NCI-H82 treated with DMSO at 0.1 percent for 48 hours (cell line): Measurements from ENCODE around the gene GPC3.
A peak's percentile ranks its signal among the peaks of the same experiment; 100 is the strongest.

ENCODE experiments used
- DNase-seq: peaks from one replicate; lab custom pipeline; 2025; ENCODE audit not compliant: unreplicated experiment; lab: John Stamatoyannopoulos, UW

The GPC3 gene

GRCh38 chrX:133970076-133970475 lies 15.3 kb downstream of the GPC3 start:
- no peak for DNase-seq

- no peak for DNase-seq
These were observed 16.2 kb downstream of the GPC3 start for GRCh38 chrX:133969191-133969590.

- DNase-seq: no peak
These were observed 17.3 kb downstream of the GPC3 start for GRCh38 chrX:133968109-133968508.

- DNase-seq: no peak
These were observed 19.2 kb downstream of the GPC3 start for GRCh38 chrX:133966199-133966598.

GRCh38 chrX:133965321-133965720 lies 20.1 kb downstream of the GPC3 start:
- DNase-seq: no peak

- DNase-seq: no peak
These were observed 24.3 kb downstream of the GPC3 start for GRCh38 chrX:133961046-133961445.

- no peak for DNase-seq
These were observed 25.4 kb downstream of the GPC3 start for GRCh38 chrX:133959972-133960371.

GRCh38 chrX:133958997-133959688 lies 26.3 kb downstream of the GPC3 start:
- DNase-seq: no peak

GRCh38 chrX:133956570-133957340 lies 28.6 kb downstream of the GPC3 start:
- DNase-seq: no peak

- no peak for DNase-seq
These were observed 31.5 kb downstream of the GPC3 start for GRCh38 chrX:133953785-133954355.

GRCh38 chrX:133953078-133953477 lies 32.3 kb downstream of the GPC3 start:
- no peak for DNase-seq

GRCh38 chrX:133951098-133951497 lies 34.3 kb downstream of the GPC3 start:
- no peak for DNase-seq

- no peak for DNase-seq
These were observed 35.2 kb downstream of the GPC3 start for GRCh38 chrX:133950214-133950613.

- DNase-seq: no peak
These were observed 36.5 kb downstream of the GPC3 start for GRCh38 chrX:133948895-133949294.

- DNase-seq: no peak
These were observed 37.4 kb downstream of the GPC3 start for GRCh38 chrX:133947996-133948395.

- no peak for DNase-seq
These were observed 38.4 kb downstream of the GPC3 start for GRCh38 chrX:133947022-133947421.

GRCh38 chrX:133943507-133943906 lies 41.9 kb downstream of the GPC3 start:
- peak; percentile 48 for DNase-seq

GRCh38 chrX:133939655-133940302 lies 45.6 kb downstream of the GPC3 start:
- no peak for DNase-seq

- no peak for DNase-seq
These were observed 46.9 kb downstream of the GPC3 start for GRCh38 chrX:133938530-133938929.

- DNase-seq: no peak
These were observed 48.4 kb downstream of the GPC3 start for GRCh38 chrX:133937022-133937421.

GRCh38 chrX:133935076-133935475 lies 50.3 kb downstream of the GPC3 start:
- no peak for DNase-seq

- no peak for DNase-seq
These were observed 52.1 kb downstream of the GPC3 start for GRCh38 chrX:133933316-133933715.
